Activated CD4-positive, alpha-beta T cell treated with anti-CD3 and anti-CD28 coated beads for 4 hours (primary cell): ENCODE data around the gene LAMB1.

ENCODE experiments used
- DNase-seq, 2 donors: peaks; one replicate each; pipeline ENCODE4 v3.0.0-alpha.2; 2020

Gene LAMB1

DNA sequence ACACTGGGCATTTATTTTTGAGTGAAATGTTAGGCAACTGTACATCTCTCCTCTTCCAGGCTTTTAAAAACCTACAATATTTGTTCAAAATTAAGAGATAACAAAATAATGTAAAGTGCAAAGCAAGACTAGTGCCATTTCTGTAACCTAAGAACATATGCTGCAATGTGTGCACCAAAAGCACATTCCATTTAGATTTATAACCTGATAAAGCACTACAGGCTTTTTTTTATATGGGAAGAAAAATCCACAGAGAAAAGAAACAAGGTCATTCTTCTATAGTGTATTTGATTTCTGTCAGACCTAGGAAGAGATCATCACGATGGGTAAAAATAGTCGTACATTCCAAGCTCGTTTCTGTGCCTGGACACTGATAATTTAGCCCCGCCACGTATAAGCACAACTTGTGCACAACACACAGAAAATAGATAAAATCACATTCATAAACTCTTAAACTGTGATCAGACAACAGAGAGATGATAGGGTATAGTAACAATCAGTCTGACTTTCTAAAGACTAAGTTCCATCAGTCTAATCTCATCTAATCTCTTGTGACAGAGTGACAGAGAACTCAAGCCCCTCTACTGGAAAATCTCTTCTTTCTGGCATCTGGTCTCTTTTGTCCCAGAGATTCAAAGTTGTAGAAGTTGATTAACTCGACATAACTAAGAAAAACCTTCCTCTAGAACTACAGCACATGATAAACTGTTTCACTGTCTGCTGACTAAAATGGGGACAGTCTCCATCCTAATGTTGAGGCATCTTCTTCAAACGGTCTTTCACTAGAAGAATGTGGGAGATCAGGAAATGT is 6.7 kb downstream of the LAMB1 start:
- DNase-seq = no peak

DNA sequence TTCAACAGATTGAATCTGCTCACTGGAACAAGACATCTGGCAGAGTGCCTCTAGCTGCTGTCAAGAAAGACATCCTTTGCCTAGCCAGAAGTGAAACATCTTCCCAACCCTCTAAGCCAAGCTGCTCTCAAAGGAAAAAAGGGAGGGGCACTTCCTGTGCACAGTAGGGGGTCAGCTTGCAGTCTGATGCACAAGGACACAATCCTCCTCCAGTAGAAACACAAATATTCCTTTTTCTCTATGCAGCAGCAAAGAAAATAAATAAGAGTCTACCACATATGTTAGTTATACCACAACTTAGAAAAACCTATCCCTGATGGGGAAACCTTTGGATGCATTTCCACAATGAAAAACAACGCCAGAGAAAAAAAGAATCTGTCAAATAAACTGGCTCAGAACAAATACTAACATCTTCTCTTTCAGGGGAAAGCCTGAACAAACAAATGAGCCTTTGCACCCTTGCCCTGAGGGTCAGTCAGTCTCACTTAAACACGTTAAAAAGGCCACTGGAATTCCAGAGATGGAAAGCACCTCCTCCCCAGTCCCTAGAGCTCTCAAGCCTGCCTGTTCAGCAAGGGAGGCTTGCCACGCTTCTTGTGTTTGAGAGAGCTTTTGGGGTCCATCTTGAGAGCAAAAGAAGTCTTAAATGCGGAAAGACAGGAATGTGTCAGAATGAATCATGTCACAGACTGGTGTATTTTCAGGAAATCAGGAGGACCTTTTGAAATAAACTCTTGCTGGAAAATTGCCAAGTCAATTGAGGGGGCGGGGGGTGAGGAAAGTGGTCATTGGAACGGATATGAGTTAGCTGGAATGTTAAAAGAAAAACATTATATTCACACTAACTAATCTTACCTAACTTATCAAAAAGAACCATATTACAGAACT is 7.5 kb downstream of the LAMB1 start:
- DNase-seq = no peak

DNA sequence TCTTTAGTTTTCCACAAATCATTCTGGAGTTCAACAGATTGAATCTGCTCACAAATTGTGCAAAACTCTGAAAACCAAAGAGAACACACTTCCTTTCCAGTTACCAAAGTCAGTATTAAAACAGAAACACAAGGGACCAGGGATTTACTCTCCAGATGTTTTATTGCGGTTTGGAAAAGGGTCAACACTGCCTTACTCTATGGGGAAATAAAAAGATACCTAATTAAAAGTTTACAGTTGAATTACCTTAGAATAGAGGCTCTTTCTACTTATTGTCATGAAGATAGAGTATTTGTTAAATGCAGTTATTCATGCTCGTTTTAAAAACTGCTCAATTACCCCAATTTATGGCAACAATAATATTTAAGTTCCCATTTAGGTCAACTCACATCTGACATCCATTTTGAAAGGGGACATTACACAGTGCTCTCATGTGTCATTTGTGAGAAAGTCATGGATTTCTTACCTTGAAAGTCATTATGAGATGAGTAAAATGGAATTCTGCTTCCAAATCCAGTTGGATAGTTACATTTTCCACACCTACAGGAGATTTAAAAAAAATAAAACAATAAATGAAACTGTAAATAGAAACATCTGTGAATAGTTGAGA is 8.4 kb downstream of the LAMB1 start:
- DNase-seq = no peak

DNA sequence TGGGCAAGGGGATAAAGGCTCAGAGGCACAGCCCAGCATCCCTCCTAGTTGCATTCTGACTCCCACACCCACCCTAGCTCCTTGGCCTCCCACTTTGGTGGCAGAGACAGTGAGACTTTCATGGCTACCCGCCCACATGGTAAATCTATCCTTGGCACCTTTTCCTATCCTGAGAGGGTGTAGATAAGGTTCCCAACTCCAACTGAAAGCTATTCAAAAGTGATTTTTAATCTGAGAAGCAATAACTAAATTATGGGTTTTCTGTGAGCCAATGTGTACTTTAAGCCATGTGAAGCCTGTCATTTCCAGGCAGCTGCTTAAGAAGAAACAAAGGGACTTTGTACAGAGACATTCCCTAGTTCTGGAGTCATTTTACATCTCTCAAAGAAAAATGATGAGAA is 9.1 kb downstream of the LAMB1 start:
- no peak for DNase-seq

DNA sequence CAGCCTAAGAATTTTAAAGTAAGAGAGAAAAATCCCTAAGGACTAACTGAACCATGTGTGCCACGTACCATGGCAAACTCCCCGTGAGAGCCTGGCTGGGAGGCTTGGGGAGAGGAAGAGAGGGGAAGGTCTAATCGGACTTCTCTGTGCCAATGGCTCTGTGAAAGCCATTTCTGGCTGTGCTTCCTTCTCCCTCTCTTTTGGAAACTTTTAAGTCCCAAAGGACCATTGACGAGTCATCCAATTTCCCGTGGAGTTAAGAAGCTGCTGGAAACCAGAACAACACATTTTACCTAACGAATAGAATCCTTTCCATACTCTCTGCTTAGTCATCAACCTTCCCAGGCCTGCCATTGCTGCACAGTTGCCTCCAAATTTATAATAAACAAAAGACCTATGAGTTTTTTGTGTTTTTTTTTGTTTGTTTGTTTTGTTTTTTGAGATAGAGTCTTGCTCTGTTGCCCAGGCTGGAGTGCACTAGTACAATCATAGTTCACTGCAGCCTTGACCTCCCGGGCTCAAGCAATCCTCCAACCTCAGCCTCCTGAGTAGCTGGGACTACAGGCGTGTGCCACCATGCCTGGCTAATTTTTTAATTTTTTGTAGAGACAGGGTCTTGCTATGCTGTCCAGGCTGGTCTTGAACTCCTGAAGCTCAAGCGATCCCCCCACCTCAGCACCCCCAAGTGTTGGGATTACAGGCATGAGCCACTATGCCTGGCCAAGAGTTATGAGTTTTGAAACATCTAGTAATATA is 13.2 kb downstream of the LAMB1 start:
- no peak for DNase-seq

DNA sequence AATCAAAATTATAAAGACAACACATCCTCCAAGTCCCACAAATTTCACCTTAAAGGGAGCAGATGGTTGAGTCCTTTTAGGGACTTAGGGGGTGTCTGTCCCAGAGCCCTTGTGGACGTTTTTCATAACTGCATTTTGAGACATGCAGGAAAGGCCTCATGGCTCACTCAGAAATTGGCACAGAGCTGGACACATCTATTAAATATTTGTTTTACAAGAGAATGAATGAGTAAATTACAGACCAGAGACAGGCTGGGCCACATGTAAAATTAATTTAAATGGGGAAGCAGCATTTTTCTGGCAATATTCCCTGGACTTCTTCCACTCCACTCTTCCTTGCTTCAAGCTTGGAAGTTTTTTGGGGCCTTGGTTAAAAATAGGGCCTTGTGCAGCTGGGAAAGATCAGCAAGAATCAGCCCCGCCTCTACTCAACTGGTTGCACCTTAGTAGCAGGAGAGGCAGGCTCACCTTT is 20.0 kb downstream of the LAMB1 start:
- no peak for DNase-seq

DNA sequence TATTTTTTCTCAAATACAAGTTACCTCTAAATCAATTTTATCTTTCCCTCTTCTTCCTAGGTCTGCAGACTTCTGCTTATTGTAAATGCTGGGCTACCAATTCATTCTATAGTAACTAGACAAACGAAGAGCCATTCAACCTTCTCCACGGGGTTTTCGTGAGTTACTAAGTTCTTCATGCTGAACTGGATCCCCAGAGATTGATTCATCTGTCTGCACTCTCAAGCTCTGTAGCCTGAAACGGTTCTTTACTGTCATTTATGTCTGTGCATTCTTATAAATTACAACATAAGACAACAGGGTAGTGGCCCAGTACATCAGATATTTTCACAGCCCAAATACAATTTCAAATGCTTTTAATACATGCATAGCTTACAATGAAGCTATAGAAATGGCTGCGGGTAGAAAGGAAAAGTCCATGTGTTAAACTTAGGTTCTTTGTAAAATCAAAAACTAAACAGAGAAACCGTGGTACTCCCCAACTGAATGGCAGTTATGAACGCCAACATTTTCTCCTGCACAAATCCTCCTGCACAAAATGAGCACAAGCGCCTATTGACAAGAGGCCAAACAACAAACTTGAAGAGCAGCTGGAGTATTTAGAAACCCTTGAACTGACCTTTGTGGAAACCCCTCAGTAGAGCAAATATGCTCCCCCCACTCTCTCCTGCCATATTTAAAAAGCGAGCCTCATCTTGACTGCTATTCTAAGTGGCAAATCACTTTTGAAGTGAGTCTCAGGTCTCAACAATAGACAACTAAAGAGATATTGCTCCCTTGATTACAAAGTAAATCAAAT is 20.7 kb downstream of the LAMB1 start:
- no peak for DNase-seq

DNA sequence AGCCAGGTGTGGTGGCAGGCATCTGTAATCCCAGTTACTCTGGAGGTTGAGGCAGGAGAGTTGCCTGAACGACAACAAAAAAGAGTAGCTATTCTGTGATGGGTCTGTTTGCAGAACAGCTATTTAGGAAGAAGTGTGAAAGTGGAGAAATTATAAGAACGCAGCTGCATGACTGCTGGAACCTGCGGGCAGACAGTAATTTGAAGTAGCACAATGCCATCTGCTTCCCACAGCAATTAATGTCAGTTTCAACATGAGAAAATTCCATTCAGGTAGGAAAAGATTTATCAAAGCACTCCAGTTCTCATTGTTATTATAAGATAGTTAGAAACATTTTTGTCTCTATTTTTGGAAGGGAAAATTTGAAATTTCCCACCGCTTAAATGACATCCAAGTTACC is 21.5 kb downstream of the LAMB1 start:
- no peak for DNase-seq

DNA sequence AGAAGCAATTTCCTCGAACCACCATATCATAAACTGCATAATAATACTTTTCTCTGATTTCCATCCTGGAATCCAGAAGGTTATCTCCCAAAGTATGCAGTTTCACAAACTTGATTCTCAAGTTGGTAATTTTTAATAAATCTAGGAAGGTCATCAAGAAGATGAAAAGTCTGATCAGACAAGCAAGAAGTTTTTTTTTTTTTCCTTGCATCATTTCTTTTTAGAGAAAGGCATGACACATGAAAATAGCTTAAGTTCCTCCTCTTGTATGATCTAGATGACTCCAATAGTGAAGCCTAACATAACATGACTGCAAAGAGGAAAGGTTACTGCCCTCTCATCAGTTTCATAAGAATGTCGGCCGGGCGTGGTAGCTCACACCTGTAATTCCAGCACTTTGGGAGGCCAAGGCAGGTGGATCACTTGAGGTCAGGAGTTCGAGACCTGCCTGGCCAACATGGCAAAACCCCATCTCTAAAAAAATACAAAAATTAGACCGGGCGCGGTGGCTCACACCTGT is 22.2 kb downstream of the LAMB1 start:
- no peak for DNase-seq

DNA sequence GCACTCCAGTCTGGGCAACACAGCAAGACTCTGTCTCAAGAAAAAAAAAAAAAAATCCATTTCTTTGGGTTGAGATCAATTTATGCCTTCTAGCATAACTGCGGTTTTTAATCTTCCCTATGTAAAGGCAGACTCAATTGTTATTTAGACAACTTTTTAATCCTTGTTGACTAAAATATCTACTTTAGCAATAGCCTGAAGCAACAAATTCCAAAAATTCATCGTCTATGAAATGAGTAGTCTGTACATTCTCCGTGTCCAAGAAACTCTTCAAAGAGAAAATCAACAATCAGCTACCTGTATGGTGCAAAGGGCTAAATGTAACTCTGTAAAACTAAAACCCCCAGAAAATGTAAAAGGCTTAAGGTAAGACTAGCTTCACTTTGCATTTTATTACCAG is 22.8 kb downstream of the LAMB1 start:
- no peak for DNase-seq

DNA sequence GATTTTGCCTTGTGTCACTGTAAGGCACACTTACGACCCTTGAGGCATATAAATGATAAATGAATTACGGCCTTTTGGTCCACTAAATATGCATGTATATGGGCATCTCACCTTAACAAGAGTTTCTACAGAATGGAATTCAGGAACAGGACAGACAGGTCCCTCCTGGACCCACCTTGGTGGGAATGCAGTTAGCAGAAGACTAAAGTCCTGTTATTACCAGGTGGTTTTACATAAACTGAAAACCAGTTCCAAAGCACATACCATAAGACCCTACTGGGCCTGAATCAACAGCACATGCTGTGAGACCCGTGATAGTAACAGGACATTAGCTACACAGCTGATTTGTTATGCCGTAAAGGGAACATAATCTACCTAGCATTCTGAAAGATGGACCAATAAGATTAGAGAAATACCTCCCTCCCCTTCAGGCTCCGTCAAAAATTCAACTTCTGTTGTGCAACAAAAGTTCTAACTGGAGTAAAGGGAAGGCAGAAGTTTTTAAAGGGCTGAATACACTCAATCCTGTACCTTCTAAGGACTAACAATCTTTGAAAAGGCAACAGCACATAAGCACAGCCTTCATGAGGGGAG is 24.0 kb downstream of the LAMB1 start:
- no peak for DNase-seq

DNA sequence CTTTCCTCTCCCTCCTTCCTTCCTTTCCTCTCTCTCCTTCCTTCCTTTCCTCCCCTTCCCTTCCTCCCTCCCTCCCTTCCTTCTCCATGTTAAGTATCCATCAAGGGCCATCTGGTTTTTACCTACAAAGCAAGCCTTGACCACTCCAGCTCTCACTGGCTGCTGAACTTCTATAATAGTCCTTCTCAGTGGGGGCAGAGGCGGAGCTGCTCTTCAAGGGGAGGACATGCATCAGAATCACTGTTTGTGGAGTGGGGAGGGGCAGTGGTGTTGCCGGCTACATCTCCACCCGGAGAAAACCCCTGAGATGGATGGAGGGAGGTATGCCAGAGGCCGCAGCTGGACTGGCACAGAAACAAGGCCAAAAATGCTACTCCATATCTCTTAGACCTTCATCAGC is 25.9 kb downstream of the LAMB1 start:
- no peak for DNase-seq

DNA sequence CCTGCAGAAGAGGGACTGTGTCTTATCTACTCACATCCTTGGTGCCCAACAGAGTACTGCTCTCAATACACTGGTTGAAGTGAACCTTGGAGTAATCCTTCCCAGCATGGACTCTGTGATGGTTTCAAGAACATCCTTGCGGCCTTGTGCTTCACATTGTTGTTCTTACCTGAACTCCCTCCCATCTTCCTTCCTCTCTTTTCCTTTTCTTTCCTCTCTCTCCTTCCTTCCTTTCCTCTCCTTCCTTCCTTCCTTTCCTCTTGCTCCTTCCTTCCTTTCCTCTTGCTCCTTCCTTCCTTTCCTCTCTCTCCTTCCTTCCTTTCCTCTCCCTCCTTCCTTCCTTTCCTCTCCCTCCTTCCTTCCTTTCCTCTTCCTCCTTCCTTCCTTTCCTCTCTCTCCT is 26.3 kb downstream of the LAMB1 start:
- no peak for DNase-seq

DNA sequence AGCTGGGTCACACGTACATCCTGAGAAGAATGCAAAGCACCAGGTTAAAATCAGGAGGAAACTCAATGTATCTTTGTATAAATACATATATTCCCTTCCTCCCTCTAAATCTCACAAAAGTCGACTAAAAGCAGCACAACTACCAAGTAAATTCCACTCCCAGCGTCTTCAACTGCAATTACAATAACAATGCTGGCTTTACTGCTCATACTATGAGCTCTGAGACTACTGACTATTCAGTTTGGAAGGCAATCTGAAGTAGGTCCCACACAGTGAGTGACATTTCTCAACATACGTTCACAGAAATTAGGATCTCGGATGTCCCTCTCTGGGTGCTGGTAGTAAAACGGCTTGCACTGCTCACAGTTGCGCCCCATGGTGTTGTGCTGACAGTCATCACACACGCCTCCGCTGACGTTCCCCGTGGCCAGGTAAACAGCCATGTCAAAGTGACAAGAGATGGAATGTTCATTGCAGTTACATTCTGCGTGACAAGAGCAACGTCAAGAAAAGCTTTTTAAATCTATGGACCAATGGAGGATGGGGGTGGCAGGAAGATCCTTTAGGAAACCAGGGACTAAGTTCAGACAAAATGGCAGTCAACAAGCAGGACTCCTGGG is 27.5 kb downstream of the LAMB1 start:
- no peak for DNase-seq

DNA sequence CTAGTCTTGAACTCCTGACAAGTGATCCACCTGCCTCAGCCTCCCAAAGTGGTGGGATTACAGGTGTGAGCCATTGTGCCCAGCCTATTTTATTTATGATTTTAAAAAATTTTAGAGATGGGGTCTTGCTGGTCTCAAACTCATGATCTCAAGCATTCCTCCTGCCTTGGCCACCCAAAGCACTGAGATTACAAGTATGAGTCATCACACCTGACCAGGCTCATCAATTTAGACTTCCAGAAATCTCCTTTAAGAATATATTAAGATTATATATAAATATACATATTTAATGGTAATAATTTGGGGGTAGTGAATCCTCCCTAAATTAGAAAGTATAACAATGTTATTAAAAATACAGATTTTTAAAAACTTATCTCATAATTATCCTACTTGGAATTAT is 29.1 kb downstream of the LAMB1 start:
- no peak for DNase-seq

DNA sequence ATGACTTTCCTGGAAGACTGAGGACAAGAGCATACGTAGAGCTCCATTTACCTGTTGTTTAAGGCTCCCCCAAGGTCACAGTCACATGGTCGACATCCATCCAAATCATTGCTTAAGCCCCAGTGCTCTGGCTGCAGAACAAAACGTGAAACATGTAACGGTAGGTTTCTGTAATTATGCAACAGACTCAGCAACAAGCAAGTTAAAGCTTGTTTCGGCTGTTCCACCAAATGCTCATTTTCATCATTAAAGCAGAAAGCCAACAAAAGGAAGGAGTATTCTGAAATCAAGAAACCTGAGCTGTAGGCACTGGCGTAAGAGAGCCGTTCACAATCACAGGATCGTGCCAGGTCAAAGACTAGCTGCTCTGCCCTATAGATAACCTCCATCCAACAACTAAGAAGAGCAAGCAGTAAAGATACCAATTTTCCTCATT is 30.0 kb downstream of the LAMB1 start:
- DNase-seq = no peak

DNA sequence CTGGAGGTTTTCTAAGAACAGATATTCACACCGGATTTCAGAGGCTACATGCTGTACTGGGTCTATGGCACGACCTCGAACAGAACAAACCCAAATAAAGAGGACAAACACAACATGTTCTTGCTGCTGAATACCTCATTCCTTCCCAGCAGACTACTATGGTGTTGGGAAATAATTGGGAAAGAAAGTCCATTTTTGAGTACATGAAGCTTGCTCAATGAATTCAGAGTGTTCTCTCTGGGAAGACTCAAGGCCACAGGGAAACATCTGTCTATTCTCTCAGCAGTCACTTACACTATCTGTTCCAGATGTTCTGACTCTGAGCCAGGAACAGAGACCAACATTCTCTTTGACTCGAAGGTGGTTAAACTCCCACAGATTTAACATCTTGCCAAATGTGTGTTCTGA is 30.9 kb downstream of the LAMB1 start:
- DNase-seq = no peak

DNA sequence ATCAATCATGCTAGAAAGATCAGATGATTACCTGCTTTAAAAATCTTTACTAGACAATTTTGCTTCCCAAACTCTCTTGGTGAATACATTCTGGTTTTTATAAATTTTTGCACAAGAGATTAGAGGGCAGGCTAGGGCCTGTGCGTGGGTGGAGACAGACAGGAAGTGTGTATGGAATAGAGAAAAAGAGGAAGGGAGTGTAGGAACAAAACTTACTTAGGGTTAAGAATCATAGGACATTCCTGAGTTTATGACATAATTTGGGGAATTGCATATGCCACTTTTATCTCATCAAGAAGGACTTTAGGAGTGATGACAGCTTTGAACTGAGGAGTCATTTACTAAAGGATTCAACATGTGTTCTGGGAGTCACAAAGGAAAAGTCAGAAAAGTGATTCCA is 31.3 kb downstream of the LAMB1 start:
- DNase-seq = no peak

DNA sequence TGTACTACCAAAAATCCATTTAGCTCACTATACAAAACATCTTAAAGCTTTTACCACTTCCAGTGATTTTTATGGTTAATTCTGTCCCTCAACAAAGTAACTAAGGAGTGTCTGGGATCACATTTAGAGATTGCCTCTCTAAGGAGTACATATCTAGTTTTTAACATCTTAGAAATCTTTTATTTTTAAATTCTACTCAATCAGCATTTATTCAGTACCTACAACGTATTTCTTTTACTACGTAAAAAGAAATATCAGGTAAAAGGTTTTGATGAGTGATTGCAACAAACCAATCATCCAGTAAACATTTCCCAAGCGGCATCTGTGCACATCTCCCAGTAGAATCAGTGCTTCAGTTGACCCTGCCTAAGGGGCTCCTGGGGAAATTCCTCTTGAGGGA is 31.9 kb downstream of the LAMB1 start:
- DNase-seq = no peak

DNA sequence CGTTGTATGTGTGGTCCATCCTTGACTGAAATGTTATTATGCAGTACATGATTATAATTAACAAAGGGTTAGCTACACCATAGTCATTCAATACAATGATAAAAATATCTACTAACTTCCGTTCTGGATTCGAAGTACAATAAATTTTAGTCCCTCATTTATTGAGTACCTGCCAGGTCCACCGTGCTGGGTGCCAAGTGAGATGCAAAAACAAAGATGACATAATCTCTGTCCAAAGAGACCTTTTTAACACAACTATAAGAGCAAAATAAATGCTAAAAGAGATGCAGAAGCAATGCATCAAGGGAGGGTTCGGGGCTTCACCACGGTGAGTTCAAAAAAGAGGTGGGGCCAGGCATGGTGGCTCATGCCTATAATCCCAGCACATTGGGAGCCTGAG is 33.1 kb downstream of the LAMB1 start:
- no peak for DNase-seq

DNA sequence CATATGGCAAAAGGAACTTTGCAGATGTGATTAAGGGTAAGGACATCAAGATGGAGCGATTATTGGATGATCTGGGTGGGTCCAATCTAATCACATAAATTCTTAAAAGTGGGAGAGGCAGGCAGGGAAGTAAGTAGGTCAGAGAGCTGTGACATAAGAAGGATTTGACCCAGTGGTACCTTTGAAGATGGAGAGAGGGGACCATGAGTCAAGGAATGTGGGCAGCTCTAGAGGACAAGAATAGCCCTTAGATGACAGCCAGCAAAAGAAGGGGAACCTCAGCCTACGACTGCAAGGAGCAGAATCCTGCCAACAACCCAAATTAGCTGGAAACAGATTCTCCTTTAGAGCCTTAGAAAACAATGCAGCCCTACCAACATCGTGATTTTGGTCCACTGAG is 34.5 kb downstream of the LAMB1 start:
- DNase-seq = no peak
